Mesothelial cell of epicardium (in vitro differentiated cells): ENCODE results near the gene SMAP2. TPM values are rescaled to one million over a fixed set of nuclear protein-coding genes. Genes with fewer than 3 reads are reported as not detected.

Experiments
- DNase-seq, 2 experiments: peaks; one replicate each; pipeline ENCODE4 v3.0.0; 2021; ENCODE audit warnings: low spot score in 2 of 2; ENCODE audit not compliant: unreplicated experiment in 2 of 2
- H3K27ac Mint-ChIP-seq: 2 replicates; pipeline ENCODE4 v1.8.0; 2021; ENCODE audit warnings: mixed read lengths
- H3K27me3 Mint-ChIP-seq: 2 replicates; pipeline ENCODE4 v1.8.0; 2021; ENCODE audit warnings: low read depth, mixed read lengths
- H3K36me3 Mint-ChIP-seq: 2 replicates; pipeline ENCODE4 v1.8.0; 2021; ENCODE audit warnings: mixed read lengths
- H3K4me1 Mint-ChIP-seq: 2 replicates; pipeline ENCODE4 v1.8.0; 2021; ENCODE audit warnings: mixed read lengths
- H3K4me3 Mint-ChIP-seq: 2 replicates; pipeline ENCODE4 v1.8.0; 2021; ENCODE audit warnings: mild to moderate bottlenecking, moderate library complexity, mixed read lengths
- H3K9me3 Mint-ChIP-seq: 2 replicates; pipeline ENCODE4 v1.8.0; 2021; ENCODE audit warnings: mixed read lengths
- total RNA-seq: library from RNA; stranded (reverse); gene quantifications from 3 replicates; pipeline ENCODE4 v1.2.1, GENCODE V29; 2021
- TF ChIP-seq, protein P1 (sequence below): fragments of 200-600 bp; sonication (generic); IDR thresholded peaks from one replicate; pipeline ENCODE4 v1.5.0; 2021; ENCODE audit warnings: antibody characterized with exemption; ENCODE audit not compliant: unreplicated experiment

Gene SMAP2
- total RNA-seq, 1 donor from 2014 or later = 10.9 TPM

DNA sequence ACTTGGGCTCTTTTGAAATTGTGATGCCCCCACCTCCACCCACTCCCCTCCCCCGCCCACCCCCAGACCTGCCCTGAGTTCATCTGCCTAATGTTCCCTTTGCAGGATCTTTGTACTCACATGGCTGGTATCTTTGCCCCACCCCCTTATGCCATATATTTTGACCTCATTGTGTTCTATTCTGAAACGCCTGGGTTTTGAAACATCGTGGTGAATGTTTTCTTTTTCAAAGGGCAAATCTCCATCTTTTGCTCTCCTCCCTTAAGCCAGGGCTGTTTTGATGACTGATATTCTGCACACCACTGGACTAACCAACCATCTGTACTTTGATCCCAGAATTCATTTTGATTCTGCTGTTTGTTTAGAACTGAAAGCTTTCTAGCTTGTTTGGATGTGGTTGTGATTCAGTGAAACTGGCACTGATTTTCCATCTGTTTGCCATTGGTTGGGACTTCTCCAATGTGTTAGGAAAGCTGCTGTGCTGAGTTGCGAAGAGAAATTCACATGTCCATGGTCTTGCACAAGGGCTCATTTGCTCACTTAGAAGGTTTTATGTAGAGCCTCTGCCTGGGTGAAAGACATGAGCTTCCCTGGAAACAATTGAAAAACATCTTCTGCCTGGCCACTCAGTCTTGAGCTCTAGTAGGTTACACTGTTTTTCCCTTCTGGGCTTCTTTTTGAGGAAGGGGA is 16.5 kb downstream of the SMAP2 start:
- Mint-ChIP-seq H3K27ac (no peak overlapping the region), H3K27me3 (no peaks in the 10 kb centered on the region), H3K9me3 (no peaks in the 10 kb centered on the region), H3K36me3 (peaks cover 2% of the 10 kb centered on the region), H3K4me3 (no peak overlapping the region), H3K4me1 (peaks cover 13% of the 10 kb centered on the region)
- no peak for DNase-seq
- TF ChIP-seq, protein P1, sequence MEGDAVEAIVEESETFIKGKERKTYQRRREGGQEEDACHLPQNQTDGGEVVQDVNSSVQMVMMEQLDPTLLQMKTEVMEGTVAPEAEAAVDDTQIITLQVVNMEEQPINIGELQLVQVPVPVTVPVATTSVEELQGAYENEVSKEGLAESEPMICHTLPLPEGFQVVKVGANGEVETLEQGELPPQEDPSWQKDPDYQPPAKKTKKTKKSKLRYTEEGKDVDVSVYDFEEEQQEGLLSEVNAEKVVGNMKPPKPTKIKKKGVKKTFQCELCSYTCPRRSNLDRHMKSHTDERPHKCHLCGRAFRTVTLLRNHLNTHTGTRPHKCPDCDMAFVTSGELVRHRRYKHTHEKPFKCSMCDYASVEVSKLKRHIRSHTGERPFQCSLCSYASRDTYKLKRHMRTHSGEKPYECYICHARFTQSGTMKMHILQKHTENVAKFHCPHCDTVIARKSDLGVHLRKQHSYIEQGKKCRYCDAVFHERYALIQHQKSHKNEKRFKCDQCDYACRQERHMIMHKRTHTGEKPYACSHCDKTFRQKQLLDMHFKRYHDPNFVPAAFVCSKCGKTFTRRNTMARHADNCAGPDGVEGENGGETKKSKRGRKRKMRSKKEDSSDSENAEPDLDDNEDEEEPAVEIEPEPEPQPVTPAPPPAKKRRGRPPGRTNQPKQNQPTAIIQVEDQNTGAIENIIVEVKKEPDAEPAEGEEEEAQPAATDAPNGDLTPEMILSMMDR = no peak

DNA sequence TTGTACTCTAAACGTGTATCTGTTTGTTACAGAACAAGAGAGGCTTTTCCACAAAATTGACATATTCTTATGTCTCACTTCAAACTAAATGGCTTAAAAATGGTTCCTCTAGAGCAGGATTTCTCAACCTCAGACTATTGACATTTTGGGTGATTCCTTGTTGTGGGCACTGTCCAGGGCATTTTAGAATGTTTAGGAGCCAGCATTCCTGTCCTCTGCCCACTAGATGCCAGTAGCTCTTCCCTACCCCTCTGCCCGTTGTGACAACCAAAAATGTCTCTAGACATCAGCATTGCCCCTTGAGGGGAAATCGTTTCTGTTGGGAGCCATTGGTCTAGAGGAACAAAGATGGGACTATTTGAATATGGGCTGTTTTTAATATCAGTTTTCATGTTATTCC is 17.3 kb downstream of the SMAP2 start:
- H3K4me3 Mint-ChIP-seq = no peak overlapping the region
- no peak for DNase-seq
- TF ChIP-seq, protein P1 = no peak
- peaks cover 2% of the 10 kb centered on the region for H3K36me3 Mint-ChIP-seq
- peaks cover 6% of the 10 kb centered on the region for H3K4me1 Mint-ChIP-seq
- no peaks in the 10 kb centered on the region for H3K27me3 Mint-ChIP-seq
- no peaks in the 10 kb centered on the region for H3K9me3 Mint-ChIP-seq
- H3K27ac Mint-ChIP-seq = no peak overlapping the region

DNA sequence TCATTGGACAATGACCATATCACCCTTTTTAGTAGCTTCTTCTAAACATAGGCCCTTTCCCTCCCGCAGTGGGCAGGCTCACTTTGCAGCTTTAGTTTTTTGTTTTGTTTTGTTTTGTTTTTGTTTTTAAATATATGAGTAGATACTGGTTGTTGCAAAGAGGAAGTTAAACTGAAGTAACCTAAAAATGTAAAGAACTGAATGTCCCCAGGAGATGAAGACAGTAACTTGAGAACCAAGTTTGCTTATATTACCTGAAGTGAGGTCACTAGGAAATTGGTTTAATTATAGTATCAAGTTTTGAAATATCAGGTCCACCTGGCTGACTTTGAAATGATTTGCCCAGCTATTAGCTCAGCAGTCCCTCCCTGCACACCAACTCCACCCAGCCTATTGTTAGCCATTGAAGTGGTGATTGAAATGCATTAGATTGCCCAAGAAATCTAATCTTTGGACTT is 18.2 kb downstream of the SMAP2 start:
- Mint-ChIP-seq H3K4me3 (no peak overlapping the region), H3K27me3 (no peaks in the 10 kb centered on the region), H3K9me3 (no peaks in the 10 kb centered on the region), H3K27ac (no peak overlapping the region), H3K4me1 (no peaks in the 10 kb centered on the region), H3K36me3 (peaks cover 2% of the 10 kb centered on the region)
- TF ChIP-seq, protein P1 = no peak
- no peak for DNase-seq

DNA sequence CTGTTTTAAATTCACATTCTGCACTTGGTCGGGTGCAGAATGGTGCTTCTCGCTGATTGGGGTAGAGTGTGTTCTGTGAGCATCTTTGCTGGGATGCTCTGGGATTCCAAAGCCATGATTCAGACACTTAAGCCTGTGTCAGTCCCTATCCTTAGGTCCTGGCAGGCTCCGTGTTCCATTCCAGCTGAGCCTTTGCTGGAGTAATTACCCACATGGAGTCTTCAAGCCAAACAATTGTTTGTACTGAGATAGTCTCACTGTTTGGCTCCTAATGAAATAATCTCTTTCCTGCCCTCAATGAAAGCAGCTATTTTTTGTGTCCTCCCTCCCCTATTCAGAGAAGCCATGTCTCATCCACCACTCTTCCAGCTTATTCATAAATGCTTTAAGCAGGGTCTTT is 18.7 kb downstream of the SMAP2 start:
- Mint-ChIP-seq H3K4me3 (no peak overlapping the region), H3K27ac (no peak overlapping the region), H3K36me3 (peaks cover 2% of the 10 kb centered on the region), H3K4me1 (no peaks in the 10 kb centered on the region), H3K9me3 (no peaks in the 10 kb centered on the region), H3K27me3 (no peaks in the 10 kb centered on the region)
- no peak for DNase-seq
- TF ChIP-seq, protein P1 = no peak

DNA sequence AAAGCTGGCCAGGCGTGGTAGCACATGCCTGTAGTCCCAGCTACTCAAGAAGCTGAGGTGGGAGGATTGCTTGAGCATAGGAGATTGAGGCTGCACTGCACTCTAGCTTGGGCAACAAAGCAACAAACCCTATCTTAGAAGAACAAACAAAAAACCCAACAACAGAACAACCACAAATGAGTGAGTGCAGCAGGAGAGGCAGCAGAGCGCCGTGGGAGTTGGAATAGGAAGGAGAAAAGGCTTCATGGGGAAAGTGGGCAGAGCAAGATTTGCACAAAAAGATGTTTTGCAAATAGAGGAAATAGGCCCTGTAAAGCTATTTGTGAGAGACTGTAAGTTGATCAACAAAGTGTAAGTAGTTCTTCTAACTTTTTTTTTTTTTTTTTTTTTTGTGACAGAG is 19.6 kb downstream of the SMAP2 start:
- Mint-ChIP-seq H3K9me3 (no peaks in the 10 kb centered on the region), H3K27ac (no peak overlapping the region), H3K36me3 (peaks cover 2% of the 10 kb centered on the region), H3K4me1 (no peaks in the 10 kb centered on the region), H3K4me3 (no peak overlapping the region), H3K27me3 (no peaks in the 10 kb centered on the region)
- DNase-seq = no peak
- TF ChIP-seq, protein P1 = no peak
